VCaP (cell line): ENCODE measurements around the gene SYNDIG1.

Source experiments
- H3K27ac ChIP-seq: fragments of 450-650 bp; 2 replicates; pipeline ENCODE4 v1.5.1; 2017
- TF ChIP-seq, protein P1 (sequence below): fragments of 450-650 bp; conservative IDR thresholded peaks from 2 replicates; pipeline ENCODE4 v1.5.1; 2017; ENCODE audit warnings: mild to moderate bottlenecking, moderate library complexity

Gene SYNDIG1

DNA sequence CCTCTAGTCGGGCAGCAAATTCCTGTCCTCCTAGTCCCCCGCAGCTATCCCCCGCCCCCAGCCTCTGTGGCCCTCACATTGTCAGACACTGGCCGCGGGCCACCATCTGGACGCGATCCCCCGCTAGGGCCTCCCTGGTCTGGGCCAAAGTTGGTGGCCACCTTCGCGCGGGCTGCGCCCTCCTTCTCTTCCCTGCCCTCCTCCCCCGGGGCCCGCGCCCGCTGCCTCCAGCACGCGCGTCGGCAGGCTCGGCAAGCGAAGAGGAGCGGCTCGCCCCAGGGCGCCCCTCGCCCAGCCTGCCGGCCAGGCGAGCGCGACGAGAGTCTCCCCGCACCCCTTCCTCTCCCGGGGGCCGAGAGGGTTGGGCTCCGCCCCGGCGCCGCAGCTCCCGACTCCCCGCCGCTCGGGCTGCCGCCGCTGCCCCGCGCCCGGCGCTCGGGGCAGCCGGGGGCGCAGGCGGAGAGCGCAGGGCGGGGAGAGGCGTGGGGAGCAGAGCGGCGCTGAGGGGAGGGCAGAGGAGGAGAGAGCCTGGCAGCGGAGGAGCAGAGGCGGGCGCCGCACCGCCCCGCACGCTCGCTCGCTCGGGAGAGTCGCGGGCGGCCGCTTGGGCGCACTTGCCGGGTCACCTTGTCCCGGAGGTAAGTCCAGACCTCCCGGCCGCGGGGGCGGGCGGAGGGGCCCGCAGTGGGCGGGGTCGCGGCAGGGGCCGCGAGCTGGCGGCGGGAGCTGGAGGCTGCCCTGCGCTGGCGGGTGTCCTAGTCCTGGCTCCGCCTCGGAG lies at the start of gene SYNDIG1:
SYNDIG1 (plus strand) TSS at position 514 of the 778 bp plus-strand sequence. CDS start 73,469 bp downstream, outside the sequence.
- no peak within 1 kb of the TSS for H3K27ac ChIP-seq
- TF ChIP-seq, protein P1, sequence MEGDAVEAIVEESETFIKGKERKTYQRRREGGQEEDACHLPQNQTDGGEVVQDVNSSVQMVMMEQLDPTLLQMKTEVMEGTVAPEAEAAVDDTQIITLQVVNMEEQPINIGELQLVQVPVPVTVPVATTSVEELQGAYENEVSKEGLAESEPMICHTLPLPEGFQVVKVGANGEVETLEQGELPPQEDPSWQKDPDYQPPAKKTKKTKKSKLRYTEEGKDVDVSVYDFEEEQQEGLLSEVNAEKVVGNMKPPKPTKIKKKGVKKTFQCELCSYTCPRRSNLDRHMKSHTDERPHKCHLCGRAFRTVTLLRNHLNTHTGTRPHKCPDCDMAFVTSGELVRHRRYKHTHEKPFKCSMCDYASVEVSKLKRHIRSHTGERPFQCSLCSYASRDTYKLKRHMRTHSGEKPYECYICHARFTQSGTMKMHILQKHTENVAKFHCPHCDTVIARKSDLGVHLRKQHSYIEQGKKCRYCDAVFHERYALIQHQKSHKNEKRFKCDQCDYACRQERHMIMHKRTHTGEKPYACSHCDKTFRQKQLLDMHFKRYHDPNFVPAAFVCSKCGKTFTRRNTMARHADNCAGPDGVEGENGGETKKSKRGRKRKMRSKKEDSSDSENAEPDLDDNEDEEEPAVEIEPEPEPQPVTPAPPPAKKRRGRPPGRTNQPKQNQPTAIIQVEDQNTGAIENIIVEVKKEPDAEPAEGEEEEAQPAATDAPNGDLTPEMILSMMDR, result no peak

GRCh38 chr20:24419786-24420185 lies 49.6 kb upstream of the SYNDIG1 start:
- H3K27ac ChIP-seq, result no peak overlapping the region
- TF ChIP-seq, protein P1, result no peak

- TF ChIP-seq, protein P1, result no peak
- H3K27ac ChIP-seq, result no peak overlapping the region
Measured at GRCh38 chr20:24420567-24420966, 48.9 kb upstream of the SYNDIG1 start.

DNA sequence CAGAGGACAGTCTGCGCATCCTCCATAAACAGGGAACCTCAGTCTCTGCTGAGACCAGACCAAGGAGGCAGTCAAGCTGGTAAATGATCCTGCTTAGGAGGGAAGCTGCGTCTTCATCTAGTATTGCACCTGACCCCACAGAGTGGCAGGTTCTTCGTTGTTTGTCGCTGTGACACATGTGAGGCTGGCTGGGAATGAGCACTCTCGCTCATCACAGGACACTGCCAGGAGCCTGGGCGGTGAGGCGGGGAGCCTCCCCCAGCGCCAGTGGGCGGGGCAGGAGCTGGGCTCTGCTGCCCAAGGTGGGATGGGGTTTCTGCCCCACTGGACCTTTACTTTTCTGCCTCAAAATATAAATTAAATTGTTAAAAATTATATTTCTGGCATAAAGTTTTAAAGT lies 48.4 kb upstream of the SYNDIG1 start:
- TF ChIP-seq, protein P1, result no peak
- no peak overlapping the region for H3K27ac ChIP-seq

- H3K27ac ChIP-seq, result no peak overlapping the region
- TF ChIP-seq, protein P1, result no peak
Measured at GRCh38 chr20:24422091-24422760, 47.2 kb upstream of the SYNDIG1 start.

- H3K27ac ChIP-seq, result no peak overlapping the region
- TF ChIP-seq, protein P1, result no peak
Measured at GRCh38 chr20:24423390-24424313, 45.8 kb upstream of the SYNDIG1 start.
